Adrenal gland (tissue), 12 donors: ENCODE results near the gene DEDD2. TPM values are rescaled to one million over a fixed set of nuclear protein-coding genes. Genes with fewer than 3 reads are reported as not detected.

Experiments
- DNase-seq, 7 donors: peaks; one replicate each; pipeline ENCODE4 v3.0.0-alpha.2; 2019 to 2020
- H3K27ac ChIP-seq, 5 donors: fragments of 200-600 bp; sonication (generic) in 4 of 5; 1 replicate in 3 of 5; 2 replicates in 2 of 5; pipeline versions ENCODE4 v1.5.1 to v1.8.0; 2016 to 2020; ENCODE audit warnings: mild to moderate bottlenecking in 1 of 5
- H3K27me3 ChIP-seq: fragments of 200-600 bp; 2 replicates; pipeline ENCODE4 v1.8.0; 2021
- H3K36me3 ChIP-seq, 2 donors: fragments of 200-600 bp; replicated peaks in 1 of 2; 1 replicate in 1 of 2; 2 replicates in 1 of 2; pipeline versions ENCODE4 v1.5.1 to v1.8.0; 2018 to 2022
- H3K4me1 ChIP-seq, 2 donors: fragments of 200-600 bp; replicated peaks in 1 of 2; 1 replicate in 1 of 2; 2 replicates in 1 of 2; pipeline versions ENCODE4 v1.5.1 to v1.8.0; 2018 to 2021
- H3K4me3 ChIP-seq, 4 donors: fragments of 200-600 bp; sonication (generic) in 3 of 4; one replicate each; pipeline ENCODE4 v1.5.1; 2016 to 2018
- H3K9me3 ChIP-seq, 3 donors: fragments of 200-600 bp; sonication (generic) in 1 of 3; replicated peaks in 1 of 3; 1 replicate in 2 of 3; 2 replicates in 1 of 3; pipeline versions ENCODE4 v1.5.1 to v1.8.0; 2016 to 2021
- POLR2A ChIP-seq, 2 donors: fragments of 450-650 bp; IDR thresholded peaks; one replicate each; pipeline ENCODE4 v1.6.1; 2017; ENCODE audit warnings: antibody characterized with exemption in 2 of 2, mild to moderate bottlenecking in 2 of 2, moderate library complexity in 1 of 2
- WGBS, 4 donors: extraction: QIAGEN DNeasy Blood & Tissue Kit in 2 of 4; methylation state at CpG; one replicate each; pipeline versions ENCODE4 v1.1.5 to v1.1.7; 2013 to 2017; 5-methylcytosine and 5-hydroxymethylcytosine counted together
- intact Hi-C, 2 donors: fragments of 100-400 bp; cut with DNase I; formaldehyde crosslinking; loops; one replicate each; pipeline versions ENCODE4 v1.14.1 to v1.15.0; 2022 to 2023
- polyA plus RNA-seq, 3 donors: library from polyadenylated mRNA; stranded (reverse); fragments of 200-250 nt in 2 of 3; fragments of 350-450 nt in 1 of 3; fragmentation: Illumina TruSeq in 1 of 3; extraction: RNeasy Lipid Tissue Mini Kit (QIAGEN cat#74804) in 1 of 3; gene quantifications; one replicate each; pipeline ENCODE4 v1.2.3, GENCODE V29; 2013 to 2014
- total RNA-seq, 9 donors: library from RNA; depleted of rRNA in 4 of 9; stranded (reverse); fragments of >200 nt in 4 of 9; fragments of 120-200 nt in 1 of 9; fragmentation: NEBNext Ultra II Directional in 1 of 9; extraction: Animal tissue kit (Norgen Biotek cat#: 25700) in 1 of 9; gene quantifications; one replicate each; pipeline versions ENCODE4 v1.1.0 to v1.2.4, GENCODE V29; 2013 to 2023
- TF ChIP-seq, protein P1 (sequence below), 6 experiments: fragments of 450-650 bp in 4 of 6; fragments of 200-600 bp in 2 of 6; sonication (generic) in 1 of 6; IDR thresholded peaks; 1 replicate in 5 of 6; 2 replicates in 1 of 6; pipeline versions ENCODE4 v1.5.1 to v1.8.0; 2016 to 2021; ENCODE audit warnings: antibody characterized with exemption in 6 of 6, mild to moderate bottlenecking in 2 of 6, moderate library complexity in 1 of 6
- donor health status: healthy with polysubstance abuse.
- donor health status: Bipolar disorder and iron deficiency.
- donor health status: DM: yes; HTN: yes; CAD: no.
- donor health status: DM: no; HTN: no; CAD: no.
- donor health status: DM: no; HTN: no; CAD: no.
- donor health status: DM: yes; HTN: yes; CAD: no.

Gene DEDD2
- total and polyA plus RNA-seq, 12 donors, result 26.0 to 54.8 (median 31.5) TPM

DNA sequence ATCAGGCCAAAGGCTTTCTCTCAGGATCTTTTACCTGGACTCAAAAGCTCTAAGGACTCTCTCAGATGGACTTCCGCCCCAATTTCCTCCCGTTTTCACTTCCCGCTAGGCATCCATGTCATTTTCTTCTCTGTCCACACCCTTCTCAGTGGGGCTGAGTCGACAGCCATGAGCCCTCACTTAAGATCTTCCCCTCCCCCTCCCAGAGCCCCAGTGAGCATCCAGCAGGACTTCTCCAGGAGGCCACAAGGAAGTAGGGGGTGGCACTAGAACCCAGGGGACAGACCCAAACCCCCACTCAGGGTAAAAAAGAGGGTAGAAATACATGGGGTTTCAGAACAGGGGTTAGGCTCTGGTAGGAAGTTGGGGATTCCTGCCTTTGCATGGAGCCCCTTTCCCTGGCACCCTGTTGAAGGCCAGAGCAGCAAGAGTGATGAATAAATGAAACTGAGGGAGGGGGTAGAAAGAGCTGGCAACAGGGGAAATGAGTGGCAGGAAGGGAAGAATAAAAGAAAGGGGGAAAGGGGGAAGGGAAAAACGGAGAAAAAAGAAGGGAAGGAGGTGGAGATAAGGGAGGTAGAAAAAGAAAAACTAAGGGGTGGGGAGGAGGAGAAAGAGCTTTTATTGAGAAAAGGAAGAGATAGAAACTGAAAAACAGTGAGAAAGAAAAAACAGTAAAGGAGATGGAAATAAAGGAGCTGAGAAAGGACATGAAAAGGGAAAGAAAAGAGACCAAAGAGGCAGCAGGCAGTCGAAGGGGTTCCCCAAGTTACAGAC, 42.3 kb downstream of the DEDD2 start:
- no peak for DNase-seq
- H3K27me3 ChIP-seq, result peaks cover 21% of the 10 kb centered on the region
- peaks cover 6 to 8% of the 10 kb centered on the region in 2 donors for H3K4me1 ChIP-seq
- intact Hi-C loops, result no loop called here
- H3K36me3 ChIP-seq, result no peaks in the 10 kb centered on the region
- TF ChIP-seq, protein P1, sequence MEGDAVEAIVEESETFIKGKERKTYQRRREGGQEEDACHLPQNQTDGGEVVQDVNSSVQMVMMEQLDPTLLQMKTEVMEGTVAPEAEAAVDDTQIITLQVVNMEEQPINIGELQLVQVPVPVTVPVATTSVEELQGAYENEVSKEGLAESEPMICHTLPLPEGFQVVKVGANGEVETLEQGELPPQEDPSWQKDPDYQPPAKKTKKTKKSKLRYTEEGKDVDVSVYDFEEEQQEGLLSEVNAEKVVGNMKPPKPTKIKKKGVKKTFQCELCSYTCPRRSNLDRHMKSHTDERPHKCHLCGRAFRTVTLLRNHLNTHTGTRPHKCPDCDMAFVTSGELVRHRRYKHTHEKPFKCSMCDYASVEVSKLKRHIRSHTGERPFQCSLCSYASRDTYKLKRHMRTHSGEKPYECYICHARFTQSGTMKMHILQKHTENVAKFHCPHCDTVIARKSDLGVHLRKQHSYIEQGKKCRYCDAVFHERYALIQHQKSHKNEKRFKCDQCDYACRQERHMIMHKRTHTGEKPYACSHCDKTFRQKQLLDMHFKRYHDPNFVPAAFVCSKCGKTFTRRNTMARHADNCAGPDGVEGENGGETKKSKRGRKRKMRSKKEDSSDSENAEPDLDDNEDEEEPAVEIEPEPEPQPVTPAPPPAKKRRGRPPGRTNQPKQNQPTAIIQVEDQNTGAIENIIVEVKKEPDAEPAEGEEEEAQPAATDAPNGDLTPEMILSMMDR (IDR thresholded peaks at IDR 0.05), result no peak
- no peak for TF ChIP-seq POLR2A (IDR thresholded peaks at IDR 0.05)
- WGBS, 4 donors, result 29 to 48% (median 46%) methylated on average over 6 of the region's 6 CpGs
- no peaks in the 10 kb centered on the region for H3K9me3 ChIP-seq
- H3K27ac ChIP-seq, result no peak overlapping the region
- H3K4me3 ChIP-seq, result no peak overlapping the region

DNA sequence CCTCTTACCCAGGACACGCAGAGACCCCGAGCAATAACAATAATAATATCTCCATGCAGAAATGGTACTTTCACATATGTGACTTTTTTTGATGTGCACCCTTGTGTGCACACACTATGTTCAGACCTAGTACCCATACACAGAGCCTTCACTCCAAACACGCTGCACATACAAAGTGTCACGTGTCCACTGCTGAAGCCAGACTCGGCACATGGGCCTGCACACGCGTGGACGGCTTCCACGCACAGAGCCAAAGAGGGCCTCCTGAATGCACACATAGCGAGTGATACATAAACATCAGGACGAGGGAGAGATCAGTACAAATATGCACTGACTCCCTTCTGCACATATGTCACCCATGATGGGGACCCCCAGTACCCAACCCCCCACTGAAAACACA, 43.3 kb downstream of the DEDD2 start:
- Histone ChIP-seq H3K27ac (no peak overlapping the region), H3K4me3 (no peak overlapping the region), H3K27me3 (peaks cover 12% of the 10 kb centered on the region), H3K4me1 (peaks cover 6 to 8% of the 10 kb centered on the region in 2 donors), H3K9me3 (no peaks in the 10 kb centered on the region), H3K36me3 (no peaks in the 10 kb centered on the region)
- WGBS, 4 donors, result 75 to 85% (median 83%) methylated on average over 9 to 11 of the region's 11 CpGs
- TF ChIP-seq POLR2A (IDR thresholded peaks at IDR 0.05), result no peak
- TF ChIP-seq, protein P1 (IDR thresholded peaks at IDR 0.05), result no peak
- intact Hi-C loops, result no loop called here
- no peak for DNase-seq

GRCh38 chr19:42173695-42174094, 43.8 kb downstream of the DEDD2 start:
- intact Hi-C loops, result no loop called here
- whole genome bisulfite sequencing, 4 donors, result 57 to 69% (median 66%) methylated on average over 4 to 5 of the region's 5 CpGs
- Histone ChIP-seq H3K27me3 (peaks cover 8% of the 10 kb centered on the region), H3K9me3 (no peaks in the 10 kb centered on the region), H3K27ac (no peak overlapping the region), H3K4me1 (peaks cover 6 to 8% of the 10 kb centered on the region in 2 donors), H3K36me3 (no peaks in the 10 kb centered on the region), H3K4me3 (no peak overlapping the region)
- no peak for TF ChIP-seq POLR2A (IDR thresholded peaks at IDR 0.05)
- TF ChIP-seq, protein P1 (IDR thresholded peaks at IDR 0.05), result no peak
- no peak for DNase-seq

DNA sequence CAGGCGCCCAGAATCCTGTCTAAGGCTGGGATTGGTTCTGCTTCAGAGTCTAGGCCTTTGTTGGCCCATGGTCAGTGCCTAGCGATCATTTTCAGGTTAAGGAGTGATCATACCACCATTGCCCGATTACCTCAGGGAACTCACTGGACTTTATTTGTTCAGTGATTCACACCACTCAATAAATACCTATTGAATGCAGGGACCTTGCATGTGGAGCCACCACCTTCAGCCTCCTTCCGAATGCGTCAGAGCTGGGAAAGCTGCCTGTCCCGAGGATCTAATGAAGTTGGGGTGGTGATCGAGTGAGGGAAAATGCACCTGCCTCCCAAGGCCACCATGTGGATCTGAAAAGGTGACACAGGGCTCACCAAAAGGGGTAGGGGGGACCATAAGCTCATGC, 45.2 kb downstream of the DEDD2 start:
- Histone ChIP-seq H3K27ac (no peak overlapping the region), H3K27me3 (peaks cover 8% of the 10 kb centered on the region), H3K4me3 (no peak overlapping the region), H3K4me1 (peaks cover 6 to 8% of the 10 kb centered on the region in 2 donors), H3K9me3 (no peaks in the 10 kb centered on the region), H3K36me3 (no peaks in the 10 kb centered on the region)
- intact Hi-C loops, result no loop called here
- TF ChIP-seq, protein P1 (IDR thresholded peaks at IDR 0.05), result no peak
- TF ChIP-seq POLR2A (IDR thresholded peaks at IDR 0.05), result no peak
- no peak for DNase-seq
- WGBS, 4 donors, result 85 to 92% (median 90%) methylated on average over 5 to 7 of the region's 7 CpGs
